GM18498 (cell line): Measurements from ENCODE around the gene ZNF274.
"Not testable (repeated sequence)": the region's sequence is repeated elsewhere in the genome, so short reads cannot be mapped to it uniquely, and the experiment has no call there.

ENCODE experiments used
- ATAC-seq: cut with Tn5 transposase; IDR thresholded peaks from one replicate; pipeline ENCODE4 v1.9.1; 2021; ENCODE audit warnings: mild to moderate bottlenecking, moderate library complexity; ENCODE audit not compliant: unreplicated experiment

Gene ZNF274

DNA sequence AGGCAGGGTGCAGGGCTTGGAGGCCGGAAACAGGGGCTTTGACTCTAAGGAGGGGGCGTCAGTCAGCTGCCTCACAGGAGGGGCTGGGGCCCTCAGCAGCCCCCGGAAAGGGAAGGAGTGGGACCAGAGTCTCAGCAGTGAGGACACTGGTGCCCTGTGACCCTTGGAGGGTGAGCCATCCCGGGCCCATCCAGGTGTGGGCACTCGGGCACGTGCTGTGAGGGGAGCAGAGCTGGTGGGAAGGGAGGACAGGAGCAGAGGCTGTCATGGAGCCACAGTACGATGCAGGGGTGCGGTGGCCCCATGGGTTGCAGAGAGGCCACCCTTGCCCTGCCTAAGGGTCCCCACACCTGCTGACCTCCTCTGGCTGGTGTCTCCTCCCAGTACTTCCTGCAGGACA lies 26.7 kb downstream of the ZNF274 start:
- ATAC-seq = no peak

DNA sequence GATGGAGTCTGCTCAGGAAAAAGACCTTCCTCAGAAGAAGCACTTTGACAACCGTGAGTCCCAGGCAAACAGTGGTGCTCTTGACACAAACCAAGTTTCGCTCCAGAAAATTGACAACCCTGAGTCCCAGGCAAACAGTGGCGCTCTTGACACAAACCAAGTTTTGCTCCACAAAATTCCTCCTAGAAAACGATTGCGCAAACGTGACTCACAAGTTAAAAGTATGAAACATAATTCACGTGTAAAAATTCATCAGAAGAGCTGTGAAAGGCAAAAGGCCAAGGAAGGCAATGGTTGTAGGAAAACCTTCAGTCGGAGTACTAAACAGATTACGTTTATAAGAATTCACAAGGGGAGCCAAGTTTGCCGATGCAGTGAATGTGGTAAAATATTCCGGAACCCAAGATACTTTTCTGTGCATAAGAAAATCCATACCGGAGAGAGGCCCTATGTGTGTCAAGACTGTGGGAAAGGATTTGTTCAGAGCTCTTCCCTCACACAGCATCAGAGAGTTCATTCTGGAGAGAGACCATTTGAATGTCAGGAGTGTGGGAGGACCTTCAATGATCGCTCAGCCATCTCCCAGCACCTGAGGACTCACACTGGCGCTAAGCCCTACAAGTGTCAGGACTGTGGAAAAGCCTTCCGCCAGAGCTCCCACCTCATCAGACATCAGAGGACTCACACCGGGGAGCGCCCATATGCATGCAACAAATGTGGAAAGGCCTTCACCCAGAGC lies 29.6 kb downstream of the ZNF274 start:
- no peak for ATAC-seq

- ATAC-seq = no peak
Measured at GRCh38 chr19:58213075-58213369, 30.2 kb downstream of the ZNF274 start.

DNA sequence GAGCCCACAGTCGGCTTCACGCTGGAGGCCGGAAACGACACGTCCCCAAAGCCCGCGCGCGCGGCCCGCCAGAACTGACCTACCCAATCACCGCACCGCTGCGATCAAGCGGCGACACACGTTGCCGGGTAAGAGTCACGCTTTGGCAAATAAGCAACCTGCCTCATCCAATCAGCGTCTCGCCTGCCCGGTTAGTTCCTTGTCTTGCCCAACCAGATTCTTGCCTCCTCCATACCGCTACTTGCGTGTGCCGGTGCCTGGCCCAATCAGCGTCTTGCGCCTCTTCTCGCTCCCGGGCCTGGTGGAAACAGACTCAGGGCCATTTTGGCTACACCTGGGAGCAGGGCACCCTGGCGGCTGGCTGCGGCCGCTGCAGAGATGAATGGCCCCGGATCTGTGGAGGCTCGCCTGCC lies 34.2 kb downstream of the ZNF274 start:
- no peak for ATAC-seq

DNA sequence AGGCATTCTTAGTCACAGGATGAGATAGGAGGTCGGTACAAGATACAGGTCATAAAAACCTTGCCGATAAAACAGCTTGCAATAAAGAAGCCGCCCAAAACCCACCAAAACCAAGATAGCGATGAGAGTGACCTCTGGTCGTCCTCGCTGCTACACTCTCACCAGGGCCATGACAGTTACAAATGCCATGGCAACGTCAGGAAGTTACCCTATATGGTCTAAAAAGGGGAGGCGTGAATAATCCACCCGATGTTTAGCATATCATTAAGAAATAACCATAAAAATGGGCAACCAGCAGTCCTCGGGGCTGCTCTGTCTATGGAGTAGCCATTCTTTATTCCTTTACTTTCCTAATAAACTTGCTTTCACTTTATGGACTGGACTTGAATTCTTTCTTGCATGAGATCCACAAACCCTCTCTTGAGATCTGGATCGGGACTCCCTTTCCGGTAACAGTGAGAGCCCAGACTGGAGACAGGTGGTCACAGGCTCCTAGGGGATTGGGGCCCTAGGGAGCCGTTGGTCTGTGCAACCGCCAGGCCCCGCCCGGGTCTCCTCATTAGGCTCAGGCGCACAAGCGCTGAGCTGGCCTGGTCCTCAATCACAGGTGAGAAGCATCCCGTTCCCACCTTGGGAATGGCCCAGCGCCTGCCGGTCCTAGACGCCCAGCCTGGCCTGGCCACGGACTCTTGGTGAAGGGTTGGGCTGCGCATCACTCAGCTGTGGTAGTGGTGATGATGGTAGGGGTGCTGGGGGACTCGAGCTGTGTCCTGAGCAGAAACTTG lies 34.9 kb downstream of the ZNF274 start:
- no peak for ATAC-seq

GRCh38 chr19:58218899-58219298 lies 36.0 kb downstream of the ZNF274 start:
- ATAC-seq = no peak

GRCh38 chr19:58227964-58228584 lies 45.2 kb downstream of the ZNF274 start:
- ATAC-seq = no peak

DNA sequence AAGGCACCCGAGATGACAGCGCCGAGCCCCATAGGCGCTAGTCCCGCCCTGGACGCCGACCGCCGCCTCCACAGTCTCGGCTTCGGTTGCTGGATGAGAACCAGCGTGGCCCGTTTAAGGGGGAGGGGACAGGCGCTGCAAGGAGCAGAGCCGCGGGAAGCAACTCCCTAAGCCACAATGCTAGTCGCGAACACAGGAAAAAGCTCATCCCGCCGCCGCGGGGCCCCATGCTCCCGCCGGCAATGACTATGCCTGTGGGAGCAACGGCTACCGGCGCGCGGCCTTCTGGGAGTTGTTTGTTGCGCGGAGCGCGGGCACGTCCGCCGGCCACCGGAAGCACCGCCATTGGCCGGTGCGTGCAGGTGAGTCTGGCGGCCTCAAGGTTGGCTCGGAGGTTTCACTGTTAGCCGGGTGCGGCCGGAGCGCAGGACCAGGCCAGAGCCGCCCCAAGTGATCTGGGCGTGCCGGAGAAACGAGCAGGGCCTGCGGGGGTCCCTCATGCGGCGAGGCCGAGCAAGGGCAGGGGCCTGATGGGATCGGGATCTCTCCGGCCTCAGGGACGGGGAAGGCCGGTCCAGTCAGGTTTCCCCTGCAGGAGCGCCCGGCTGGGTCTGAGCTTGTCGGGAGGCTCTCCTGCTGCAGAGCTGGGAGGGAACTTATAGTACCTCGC lies 45.9 kb downstream of the ZNF274 start, which contains the start of gene ZNF544:
Gene ZNF544, plus strand, starts transcription at position 330 of the 670 bp plus-strand sequence. CDS start 15,110 bp downstream, outside the sequence.
- peak; percentile 89 for ATAC-seq

DNA sequence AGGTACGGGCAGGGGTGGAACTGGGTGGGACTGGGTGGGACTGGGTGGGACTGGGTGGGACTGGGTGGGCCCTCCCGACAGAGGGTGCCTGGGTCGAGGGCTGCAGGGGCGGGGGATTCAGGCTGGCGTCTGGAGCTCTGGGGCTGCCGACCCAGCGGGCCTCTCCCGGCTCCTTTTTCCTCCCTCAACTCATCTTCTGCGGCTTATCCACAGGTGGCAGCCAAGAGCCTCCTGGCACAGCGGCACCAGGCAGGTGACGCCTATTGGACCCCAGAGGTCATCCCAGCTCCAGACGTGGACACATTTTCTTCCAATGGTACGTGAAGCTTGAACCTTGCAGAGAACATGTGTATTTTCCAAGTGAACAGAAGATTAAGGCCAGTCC lies 46.4 kb downstream of the ZNF274 start:
- no peak for ATAC-seq

- ATAC-seq = no peak
Measured at GRCh38 chr19:58237324-58237723, 54.5 kb downstream of the ZNF274 start.

- ATAC-seq = no peak
Measured at GRCh38 chr19:58243351-58243750, 60.5 kb downstream of the ZNF274 start.

DNA sequence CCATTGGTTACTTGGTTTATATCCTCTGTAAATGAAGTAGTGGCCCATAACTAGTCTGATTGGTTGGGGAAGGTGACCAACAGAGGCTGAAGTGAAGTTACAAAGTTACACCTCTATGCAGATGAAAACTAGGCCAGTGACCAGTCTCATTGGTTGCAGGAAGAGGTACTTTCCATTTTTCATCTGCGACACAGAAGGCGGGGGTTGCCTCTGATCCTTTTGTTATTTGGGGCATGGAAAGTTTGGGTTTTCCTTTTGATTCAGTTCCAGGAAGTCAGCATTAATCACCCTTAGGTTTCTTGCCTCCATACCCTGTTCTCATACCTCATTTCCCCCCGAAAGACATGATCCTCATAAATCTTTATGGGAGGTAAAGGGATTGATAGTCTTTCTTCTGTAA lies 66.0 kb downstream of the ZNF274 start:
- no peak for ATAC-seq

GRCh38 chr19:58252102-58252685 lies 69.3 kb downstream of the ZNF274 start:
- no peak for ATAC-seq

GRCh38 chr19:58258259-58258658 lies 75.4 kb downstream of the ZNF274 start:
- not testable (repeated sequence) for ATAC-seq

DNA sequence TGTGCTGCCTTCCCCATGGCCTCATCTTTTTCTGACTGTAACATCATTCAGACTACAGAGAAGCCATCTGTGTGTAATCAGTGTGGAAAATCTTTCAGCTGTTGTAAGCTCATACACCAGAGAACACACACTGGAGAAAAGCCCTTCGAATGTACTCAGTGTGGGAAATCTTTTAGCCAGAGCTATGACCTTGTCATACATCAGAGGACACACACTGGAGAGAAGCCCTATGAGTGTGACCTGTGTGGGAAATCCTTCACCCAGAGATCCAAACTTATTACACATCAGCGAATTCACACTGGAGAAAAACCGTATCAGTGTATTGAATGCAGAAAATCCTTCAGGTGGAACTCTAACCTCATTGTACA lies 78.7 kb downstream of the ZNF274 start:
- no peak for ATAC-seq

DNA sequence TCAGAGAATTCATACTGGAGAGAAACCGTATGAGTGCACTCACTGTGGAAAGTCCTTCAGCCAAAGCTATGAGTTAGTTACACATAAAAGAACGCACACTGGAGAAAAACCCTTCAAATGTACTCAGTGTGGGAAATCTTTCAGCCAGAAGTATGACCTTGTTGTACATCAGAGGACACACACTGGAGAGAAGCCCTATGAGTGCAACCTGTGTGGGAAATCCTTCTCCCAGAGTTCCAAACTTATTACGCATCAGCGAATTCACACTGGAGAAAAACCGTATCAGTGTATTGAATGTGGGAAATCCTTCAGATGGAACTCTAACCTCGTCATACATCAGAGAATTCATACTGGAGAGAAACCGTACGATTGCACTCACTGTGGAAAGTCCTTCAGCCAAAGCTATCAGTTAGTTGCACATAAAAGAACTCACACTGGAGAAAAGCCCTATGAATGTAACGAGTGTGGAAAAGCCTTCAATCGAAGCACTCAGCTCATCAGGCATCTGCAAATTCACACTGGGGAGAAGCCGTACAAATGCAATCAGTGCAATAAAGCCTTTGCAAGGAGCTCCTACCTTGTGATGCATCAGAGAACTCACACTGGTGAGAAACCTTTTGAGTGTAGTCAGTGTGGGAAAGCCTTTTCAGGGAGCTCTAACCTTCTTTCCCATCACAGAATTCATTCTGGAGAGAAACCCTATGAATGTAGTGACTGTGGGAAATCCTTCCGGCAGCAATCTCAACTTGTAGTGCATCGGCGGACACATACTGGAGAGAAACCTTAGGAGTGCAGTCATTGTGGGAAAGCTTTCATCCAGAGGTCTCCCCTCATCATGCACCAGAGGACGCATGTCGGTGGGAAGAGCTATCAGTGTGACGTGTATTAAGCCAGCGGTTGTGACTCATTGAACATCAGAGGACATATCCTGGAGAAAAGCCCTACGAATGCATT lies 79.4 kb downstream of the ZNF274 start:
- ATAC-seq = no peak

- ATAC-seq = no peak
Measured at GRCh38 chr19:58262922-58263296, 80.0 kb downstream of the ZNF274 start.
